DMS114 treated with DMSO at 0.1 percent for 48 hours (cell line): ENCODE results near the gene LMOD2.

Source experiments
- DNase-seq: peaks from one replicate; lab custom pipeline; 2025; ENCODE audit not compliant: unreplicated experiment; lab: John Stamatoyannopoulos, UW

LMOD2 gene

DNA sequence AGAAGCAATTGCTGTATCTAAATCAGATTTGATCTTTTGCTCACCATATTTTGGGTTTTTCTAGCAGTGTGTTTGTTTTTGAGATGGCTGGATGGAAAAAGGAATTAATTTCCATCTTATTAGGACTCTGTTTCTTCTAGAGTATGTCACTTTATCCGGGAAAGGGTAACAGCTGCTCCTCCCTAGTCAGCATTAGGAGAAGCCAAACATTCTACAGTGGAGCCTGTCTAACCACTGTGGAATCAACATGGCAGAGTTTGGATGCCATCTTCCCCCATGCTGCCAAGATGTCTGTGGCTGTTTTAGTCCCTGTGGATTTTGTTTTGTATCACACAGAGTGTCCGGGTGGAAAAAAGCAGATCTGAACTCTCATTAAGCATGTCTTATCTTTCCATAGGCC lies 16.0 kb upstream of the LMOD2 start:
- DNase-seq = no peak

DNA sequence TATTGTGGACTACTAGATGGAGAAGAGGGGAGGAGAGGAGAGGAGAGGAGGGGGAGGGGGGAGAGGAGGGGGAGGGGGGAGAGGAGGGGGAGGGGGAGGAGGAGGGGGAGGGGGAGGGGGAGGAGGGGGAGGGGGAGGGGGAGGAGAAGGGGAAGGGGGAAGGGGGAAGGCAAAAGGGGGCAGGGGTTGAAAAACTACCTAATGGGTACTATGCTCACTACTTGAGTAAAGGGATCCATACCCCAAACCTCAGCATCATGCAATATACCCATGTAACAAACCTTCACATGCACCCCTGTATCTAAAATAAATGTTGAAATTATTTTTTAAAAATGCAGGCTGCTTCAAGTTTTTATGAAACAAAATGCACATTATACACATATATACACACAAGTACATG lies 15.1 kb upstream of the LMOD2 start:
- DNase-seq = no peak

- DNase-seq = no peak
Measured at GRCh38 chr7:123641901-123642300, 13.8 kb upstream of the LMOD2 start.

GRCh38 chr7:123643495-123644441 lies 11.9 kb upstream of the LMOD2 start:
- DNase-seq = no peak

DNA sequence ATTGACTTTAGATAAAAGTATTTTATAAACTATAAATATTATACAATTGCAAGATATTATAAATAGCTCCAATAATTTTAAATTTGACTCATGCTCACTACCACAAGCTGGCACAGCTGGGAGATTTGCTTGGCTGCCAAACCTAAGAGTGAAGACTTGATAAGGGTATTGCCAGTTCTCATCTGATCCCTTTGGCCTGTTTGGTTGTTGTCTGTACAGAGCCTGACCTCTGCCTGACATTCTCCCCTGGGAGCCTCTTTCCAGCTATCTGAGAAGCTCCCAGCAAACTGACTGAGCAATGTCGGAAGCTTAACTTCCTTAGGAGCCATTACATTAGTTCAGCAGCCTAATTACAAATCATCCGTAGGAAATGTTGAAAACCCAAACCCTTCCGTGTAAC lies 10.2 kb upstream of the LMOD2 start:
- DNase-seq = no peak

DNA sequence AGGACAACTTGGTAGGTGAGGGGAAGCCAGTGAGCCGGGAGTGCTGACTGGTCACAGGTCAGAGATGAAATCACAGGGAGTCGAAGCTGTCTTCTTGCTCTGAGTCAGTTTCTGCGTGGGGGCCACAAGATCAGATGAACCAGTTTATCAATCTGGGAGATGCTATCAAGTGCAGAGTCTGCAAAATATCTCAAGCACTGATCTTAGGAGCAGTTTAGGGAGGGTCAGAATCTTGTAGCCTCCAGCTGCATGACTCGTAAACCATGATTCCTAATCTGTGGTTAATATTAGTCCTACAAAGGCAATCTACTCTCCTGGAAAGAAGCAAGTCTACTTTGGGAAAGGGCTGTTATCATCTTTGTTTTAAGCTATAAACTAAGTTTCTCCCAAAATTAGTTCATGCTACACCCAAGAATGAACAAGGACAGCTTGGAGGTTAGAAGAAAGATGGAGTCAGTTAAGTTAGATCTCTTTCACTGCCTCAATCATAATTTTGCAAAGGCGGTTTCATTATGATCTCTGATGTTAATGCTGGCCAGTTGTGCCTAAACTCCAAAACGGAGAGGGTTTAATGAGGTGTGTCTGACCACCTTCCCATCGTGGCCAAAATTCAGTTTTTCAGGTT lies 8.4 kb upstream of the LMOD2 start:
- DNase-seq = no peak

DNA sequence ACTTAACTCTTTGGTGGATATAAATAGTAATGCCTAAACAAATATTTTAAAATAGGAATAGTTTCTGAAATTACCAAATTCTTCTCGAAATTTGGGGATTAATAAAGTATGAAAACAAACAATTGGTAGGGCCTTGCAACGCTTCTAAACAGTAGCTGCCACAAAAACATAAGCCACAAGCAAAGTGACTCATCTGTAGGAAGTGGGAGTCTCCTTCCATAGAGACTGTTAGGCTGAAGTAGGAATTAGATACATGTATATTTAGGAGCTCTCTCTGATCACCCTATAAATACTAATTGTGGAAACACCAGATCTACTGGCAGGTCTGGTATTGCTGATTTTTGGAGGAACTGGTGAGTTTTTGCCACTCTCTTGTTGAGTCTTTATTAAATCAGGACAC lies 5.7 kb upstream of the LMOD2 start:
- no peak for DNase-seq

GRCh38 chr7:123650595-123650994 lies 5.1 kb upstream of the LMOD2 start:
- no peak for DNase-seq

DNA sequence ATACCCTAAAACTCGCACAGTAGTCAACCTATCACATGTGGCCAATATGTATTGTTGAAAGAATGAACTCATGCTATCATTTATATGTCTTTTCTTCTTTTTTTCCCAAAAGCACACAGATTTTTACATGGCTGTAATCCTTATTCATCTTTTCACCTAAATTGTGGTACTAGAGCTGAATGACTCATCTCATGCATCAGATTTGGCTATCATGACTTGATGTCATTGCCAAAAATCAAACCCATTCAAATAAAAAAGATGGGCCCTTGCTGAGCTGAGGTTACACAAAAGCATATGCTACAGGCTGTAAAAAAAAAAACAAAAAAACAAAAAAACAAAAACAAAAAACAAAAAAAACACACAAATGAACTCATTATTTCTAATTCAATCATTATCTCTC lies 3.3 kb upstream of the LMOD2 start:
- DNase-seq = no peak

DNA sequence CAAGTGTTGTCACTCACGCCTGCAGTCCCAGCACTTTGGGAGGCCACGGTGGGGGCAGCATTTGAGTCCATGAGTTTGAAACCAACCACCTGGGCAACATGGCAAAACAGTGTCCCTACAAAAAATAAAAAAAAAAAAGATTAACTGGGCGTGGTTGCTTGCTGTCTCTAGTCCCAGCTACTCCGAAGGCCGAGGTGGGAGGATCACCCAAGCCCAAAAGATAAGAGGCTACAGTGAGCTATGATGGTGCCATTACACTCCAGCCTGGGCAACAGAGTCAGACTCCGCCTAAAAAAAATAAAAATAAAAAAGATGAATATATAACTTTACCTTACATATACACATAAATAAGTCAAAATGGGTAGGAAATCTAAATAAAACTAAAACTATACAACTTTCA lies 2.5 kb upstream of the LMOD2 start:
- DNase-seq = no peak

- no peak for DNase-seq
Measured at GRCh38 chr7:123656544-123657303, 1.1 kb downstream of the LMOD2 start.

DNA sequence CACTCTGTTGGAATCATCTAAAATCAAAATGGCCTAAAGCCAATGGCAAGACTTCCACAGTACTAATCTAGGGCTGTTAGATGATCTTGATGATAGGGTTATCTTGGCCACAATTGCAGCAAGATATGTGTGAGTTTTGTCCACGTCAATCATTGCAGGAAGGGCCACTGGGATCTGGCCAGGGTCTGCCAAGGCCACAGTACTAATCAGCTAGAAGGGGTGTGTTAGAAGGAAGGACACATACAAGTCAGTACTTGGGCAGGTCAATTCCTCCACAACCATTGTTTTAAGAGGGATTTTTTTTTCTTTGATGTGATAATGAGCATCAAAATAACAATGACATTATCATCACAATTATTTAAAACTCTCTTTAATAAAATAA lies 1.6 kb downstream of the LMOD2 start:
- DNase-seq = no peak

DNA sequence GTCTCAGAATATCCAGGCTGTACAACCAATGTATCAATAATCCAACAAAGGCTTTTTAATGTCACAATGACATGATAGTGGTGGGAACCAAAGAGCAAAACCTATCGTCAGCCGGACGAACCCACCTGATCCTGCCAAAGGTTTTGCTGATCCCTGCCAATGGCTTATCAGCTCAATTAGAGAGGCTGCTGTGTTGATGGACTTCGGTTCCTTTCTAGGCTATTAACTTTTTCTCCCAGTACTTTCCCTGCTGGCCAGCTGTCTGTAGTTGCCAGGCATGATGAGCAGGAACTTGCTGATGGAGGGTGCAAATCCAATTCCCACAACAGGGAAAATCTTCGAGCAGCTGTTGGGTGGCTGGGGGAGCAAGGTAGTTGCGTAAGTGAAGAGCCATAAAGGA lies 2.4 kb downstream of the LMOD2 start:
- DNase-seq = no peak

- DNase-seq = no peak
Measured at GRCh38 chr7:123660514-123661354, 5.1 kb downstream of the LMOD2 start.

DNA sequence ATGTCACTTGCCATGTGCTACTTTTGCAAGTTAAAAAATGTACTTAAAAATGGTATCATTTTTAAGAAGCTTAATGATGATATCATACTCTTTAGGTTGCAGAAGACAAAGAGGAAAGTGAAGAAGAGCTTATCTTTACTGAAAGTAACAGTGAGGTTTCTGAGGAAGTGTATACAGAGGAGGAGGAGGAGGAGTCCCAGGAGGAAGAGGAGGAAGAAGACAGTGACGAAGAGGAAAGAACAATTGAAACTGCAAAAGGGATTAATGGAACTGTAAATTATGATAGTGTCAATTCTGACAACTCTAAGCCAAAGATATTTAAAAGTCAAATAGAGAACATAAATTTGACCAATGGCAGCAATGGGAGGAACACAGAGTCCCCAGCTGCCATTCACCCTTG lies 6.1 kb downstream of the LMOD2 start:
- DNase-seq = no peak

- no peak for DNase-seq
Measured at GRCh38 chr7:123662293-123662692, 6.6 kb downstream of the LMOD2 start.

GRCh38 chr7:123662755-123663154 lies 7.1 kb downstream of the LMOD2 start:
- no peak for DNase-seq

- no peak for DNase-seq
Measured at GRCh38 chr7:123663200-123663599, 7.5 kb downstream of the LMOD2 start.

- DNase-seq = no peak
Measured at GRCh38 chr7:123665157-123665556, 9.5 kb downstream of the LMOD2 start.

- no peak for DNase-seq
Measured at GRCh38 chr7:123665896-123666295, 10.2 kb downstream of the LMOD2 start.

DNA sequence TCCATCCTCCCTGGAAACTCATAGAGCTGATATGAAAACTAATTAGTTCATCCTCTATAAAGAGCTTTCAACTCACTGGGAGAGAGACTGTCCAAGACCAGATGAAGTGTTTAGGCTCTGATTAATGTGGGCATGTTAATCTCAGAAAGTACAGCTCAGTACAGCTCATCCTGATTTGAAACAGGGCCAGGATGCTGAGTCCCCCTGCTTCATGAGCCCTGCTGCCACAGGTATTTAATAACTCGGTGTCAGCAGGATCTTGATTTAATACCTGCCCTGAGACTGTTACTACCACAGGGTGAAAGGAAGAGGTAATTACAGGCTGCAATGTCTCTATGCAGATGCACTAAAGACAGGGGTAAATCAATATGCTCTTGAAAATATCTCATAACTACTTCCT lies 10.8 kb downstream of the LMOD2 start:
- DNase-seq = no peak
